Activated T-cell treated with anti-CD3 and anti-CD28 coated beads, Interleukin-2, amount 50 U/mL, for 24 hours (primary cell): ENCODE results near the gene CYP11A1.

ENCODE experiments used
- DNase-seq: peaks from one replicate; pipeline ENCODE4 v3.0.0-alpha.2; 2020
- H3K27ac Mint-ChIP-seq: 2 replicates; pipeline ENCODE4 v1.8.0; 2020; ENCODE audit warnings: mild to moderate bottlenecking, mixed read lengths
- H3K27me3 Mint-ChIP-seq: 2 replicates; pipeline ENCODE4 v1.8.0; 2020; ENCODE audit warnings: mixed read lengths
- H3K36me3 Mint-ChIP-seq: 2 replicates; pipeline ENCODE4 v1.8.0; 2020; ENCODE audit warnings: low read depth, mixed read lengths
- H3K4me1 Mint-ChIP-seq: 2 replicates; pipeline ENCODE4 v1.8.0; 2020; ENCODE audit warnings: low read depth, mixed read lengths
- H3K4me3 Mint-ChIP-seq: 2 replicates; pipeline ENCODE4 v1.8.0; 2020; ENCODE audit warnings: mild to moderate bottlenecking, moderate library complexity, mixed read lengths
- H3K9me3 Mint-ChIP-seq: 2 replicates; pipeline ENCODE4 v1.8.0; 2020; ENCODE audit warnings: mixed read lengths

Gene CYP11A1

GRCh38 chr15:74343127-74343796, 24.2 kb downstream of the CYP11A1 start:
- H3K4me3 Mint-ChIP-seq = no peak overlapping the region
- no peak for DNase-seq

DNA sequence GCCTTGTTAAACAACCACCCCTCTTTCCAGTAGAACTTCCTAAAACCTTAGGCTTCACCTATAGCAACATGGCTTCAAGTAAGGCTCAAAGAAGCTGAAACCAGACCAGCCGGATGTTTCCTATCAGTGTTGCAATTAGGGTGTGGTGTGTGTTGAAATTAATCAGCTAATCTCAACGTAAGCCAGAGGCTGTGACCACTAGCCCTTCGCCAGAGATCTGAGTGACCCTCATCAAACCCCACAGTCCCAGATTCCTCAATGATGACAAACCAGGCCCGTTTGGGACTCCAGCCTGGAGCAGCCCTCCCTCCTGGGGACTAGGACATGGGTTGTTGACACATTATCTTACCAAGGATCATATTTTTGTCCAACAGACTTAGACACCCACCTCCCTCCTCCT, 27.3 kb downstream of the CYP11A1 start:
- H3K4me3 Mint-ChIP-seq = no peak overlapping the region
- H3K27me3 Mint-ChIP-seq = no peaks in the 10 kb centered on the region
- H3K4me1 Mint-ChIP-seq = peaks cover 8% of the 10 kb centered on the region
- no peaks in the 10 kb centered on the region for H3K36me3 Mint-ChIP-seq
- no peaks in the 10 kb centered on the region for H3K9me3 Mint-ChIP-seq
- H3K27ac Mint-ChIP-seq = no peak overlapping the region
- DNase-seq = no peak

More at GRCh38 chr15:74343127-74343796, 24.2 kb downstream of the CYP11A1 start:
- Mint-ChIP-seq H3K27me3 (no peaks in the 10 kb centered on the region), H3K4me1 (peaks cover 14% of the 10 kb centered on the region), H3K36me3 (no peaks in the 10 kb centered on the region), H3K9me3 (no peaks in the 10 kb centered on the region), H3K27ac (no peak overlapping the region)

GRCh38 chr15:74339371-74339770, 28.1 kb downstream of the CYP11A1 start:
- no peaks in the 10 kb centered on the region for H3K9me3 Mint-ChIP-seq

GRCh38 chr15:74338676-74339075, 28.8 kb downstream of the CYP11A1 start:
- no peak for DNase-seq
- Mint-ChIP-seq H3K27ac (no peak overlapping the region), H3K9me3 (no peaks in the 10 kb centered on the region), H3K4me3 (no peak overlapping the region), H3K4me1 (no peaks in the 10 kb centered on the region), H3K36me3 (no peaks in the 10 kb centered on the region), H3K27me3 (no peaks in the 10 kb centered on the region)

More at GRCh38 chr15:74339371-74339770, 28.1 kb downstream of the CYP11A1 start:
- H3K36me3 Mint-ChIP-seq = no peaks in the 10 kb centered on the region
- H3K4me1 Mint-ChIP-seq = peaks cover under 1% of the 10 kb centered on the region
- no peak for DNase-seq
- H3K27me3 Mint-ChIP-seq = no peaks in the 10 kb centered on the region
- H3K27ac Mint-ChIP-seq = no peak overlapping the region
- H3K4me3 Mint-ChIP-seq = no peak overlapping the region

GRCh38 chr15:74337607-74338211, 29.7 kb downstream of the CYP11A1 start:
- no peaks in the 10 kb centered on the region for H3K36me3 Mint-ChIP-seq
- H3K27me3 Mint-ChIP-seq = no peaks in the 10 kb centered on the region
- H3K4me3 Mint-ChIP-seq = no peak overlapping the region
- DNase-seq = no peak
- H3K4me1 Mint-ChIP-seq = no peaks in the 10 kb centered on the region
- H3K9me3 Mint-ChIP-seq = no peaks in the 10 kb centered on the region
- no peak overlapping the region for H3K27ac Mint-ChIP-seq

- H3K4me1 Mint-ChIP-seq = no peaks in the 10 kb centered on the region
- H3K27me3 Mint-ChIP-seq = no peaks in the 10 kb centered on the region
- no peak for DNase-seq
- no peaks in the 10 kb centered on the region for H3K36me3 Mint-ChIP-seq
- no peak overlapping the region for H3K4me3 Mint-ChIP-seq
- H3K27ac Mint-ChIP-seq = no peak overlapping the region
- no peaks in the 10 kb centered on the region for H3K9me3 Mint-ChIP-seq
These were observed 30.3 kb downstream of the CYP11A1 start for GRCh38 chr15:74337146-74337545.

DNA sequence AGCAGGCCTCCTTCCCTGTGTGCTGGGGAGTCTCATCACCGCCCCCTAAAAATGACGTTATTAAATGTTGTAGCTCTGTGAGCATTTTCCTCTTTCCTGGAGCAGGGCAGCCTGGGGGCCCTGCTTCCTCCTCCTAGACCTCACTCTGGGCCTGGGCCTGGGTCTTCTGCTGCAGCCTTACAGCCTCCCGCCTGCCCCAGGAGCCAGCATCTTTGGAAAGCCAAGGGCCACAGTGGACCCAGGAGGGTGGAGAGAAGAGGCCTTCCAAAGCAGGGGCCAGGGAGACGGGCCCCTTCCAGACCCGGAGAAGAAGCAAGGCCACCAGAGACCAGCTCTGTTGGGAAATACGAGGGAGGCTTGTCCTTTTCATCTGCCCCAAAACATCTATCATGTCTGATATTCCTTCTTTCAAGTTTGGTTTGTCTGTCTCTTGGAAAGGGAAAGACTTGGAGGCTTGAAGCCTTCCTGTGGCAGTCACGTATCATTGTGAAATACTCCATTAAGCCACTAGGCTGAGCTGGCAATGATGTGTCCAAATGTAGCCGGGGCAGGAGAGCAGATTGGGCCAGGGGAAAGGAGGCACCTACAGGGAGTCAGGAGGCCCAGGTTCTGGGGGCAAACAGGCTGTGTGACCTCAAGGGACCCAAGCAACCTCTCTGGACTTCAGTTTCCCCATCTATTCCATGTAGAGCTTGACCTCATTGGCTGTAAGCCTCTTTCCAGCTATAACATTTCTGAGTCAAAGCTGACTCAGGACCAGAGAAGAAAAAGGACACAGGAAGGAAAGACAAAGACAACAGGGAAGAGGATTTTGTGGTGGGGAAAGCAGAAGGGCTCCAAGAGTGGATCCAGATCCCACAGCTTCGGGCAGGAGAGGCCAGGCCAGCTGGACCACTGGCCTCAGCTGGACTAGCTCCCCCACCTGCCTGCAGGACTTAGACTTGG, 31.1 kb downstream of the CYP11A1 start:
- Mint-ChIP-seq H3K27ac (no peak overlapping the region), H3K27me3 (no peaks in the 10 kb centered on the region), H3K4me3 (no peak overlapping the region), H3K9me3 (no peaks in the 10 kb centered on the region), H3K36me3 (no peaks in the 10 kb centered on the region), H3K4me1 (no peaks in the 10 kb centered on the region)
- DNase-seq = no peak

DNA sequence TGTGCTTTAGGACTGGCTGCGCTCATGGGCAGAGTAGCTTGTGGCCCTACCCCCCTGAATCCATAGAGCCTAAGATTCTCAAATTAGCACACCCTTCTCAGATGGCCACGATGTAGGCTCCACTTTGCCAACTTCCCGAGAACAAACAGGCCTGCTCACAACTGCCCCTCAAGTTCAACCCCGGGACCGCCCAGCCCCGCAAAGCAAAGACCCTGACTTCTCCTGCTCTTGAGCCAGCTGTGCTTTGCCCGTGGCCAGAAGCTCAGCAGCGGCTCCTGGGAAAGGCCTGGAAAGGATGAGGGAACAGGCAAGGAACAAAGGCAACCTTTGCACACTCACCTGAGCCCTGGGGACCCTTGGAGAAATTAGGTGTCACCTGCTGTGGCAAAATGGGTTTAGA, 32.0 kb downstream of the CYP11A1 start:
- Mint-ChIP-seq H3K27ac (no peak overlapping the region), H3K9me3 (no peaks in the 10 kb centered on the region), H3K4me1 (no peaks in the 10 kb centered on the region), H3K36me3 (no peaks in the 10 kb centered on the region), H3K4me3 (no peak overlapping the region), H3K27me3 (no peaks in the 10 kb centered on the region)
- DNase-seq = no peak

- H3K4me1 Mint-ChIP-seq = no peaks in the 10 kb centered on the region
- H3K9me3 Mint-ChIP-seq = no peaks in the 10 kb centered on the region
- H3K4me3 Mint-ChIP-seq = no peak overlapping the region
- no peaks in the 10 kb centered on the region for H3K36me3 Mint-ChIP-seq
- H3K27ac Mint-ChIP-seq = no peak overlapping the region
- DNase-seq = no peak
- H3K27me3 Mint-ChIP-seq = no peaks in the 10 kb centered on the region
These were observed 33.3 kb downstream of the CYP11A1 start for GRCh38 chr15:74334127-74334526.

- H3K4me3 Mint-ChIP-seq = no peak overlapping the region
- H3K4me1 Mint-ChIP-seq = peaks cover 2% of the 10 kb centered on the region
- H3K27me3 Mint-ChIP-seq = no peaks in the 10 kb centered on the region
- H3K36me3 Mint-ChIP-seq = no peaks in the 10 kb centered on the region
- H3K9me3 Mint-ChIP-seq = no peaks in the 10 kb centered on the region
- no peak overlapping the region for H3K27ac Mint-ChIP-seq
- no peak for DNase-seq
These were observed 33.8 kb downstream of the CYP11A1 start for GRCh38 chr15:74333662-74334061.

- H3K36me3 Mint-ChIP-seq = no peaks in the 10 kb centered on the region
- H3K9me3 Mint-ChIP-seq = no peaks in the 10 kb centered on the region
- H3K4me1 Mint-ChIP-seq = peaks cover 7% of the 10 kb centered on the region
These were observed 34.4 kb downstream of the CYP11A1 start for GRCh38 chr15:74333093-74333492.

DNA sequence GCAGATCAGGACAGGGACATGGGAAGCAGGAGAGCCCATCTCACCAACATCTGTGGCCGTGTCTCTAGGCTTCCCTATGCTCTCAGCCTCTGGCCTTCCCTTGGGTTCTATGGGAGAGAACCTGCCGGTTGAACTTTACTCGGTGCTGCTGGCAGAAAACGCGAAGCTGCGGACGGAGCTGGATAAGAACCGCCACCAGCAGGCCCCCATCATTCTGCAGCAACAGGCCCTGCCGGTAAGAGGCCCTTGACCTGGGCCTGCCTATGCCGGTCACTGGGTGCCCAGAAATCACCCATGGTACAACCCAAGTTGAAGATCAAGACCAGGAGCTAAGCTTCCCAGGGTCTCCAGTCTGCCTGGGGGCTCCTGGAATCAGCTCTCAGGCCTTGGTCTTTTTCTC, 34.8 kb downstream of the CYP11A1 start:
- no peaks in the 10 kb centered on the region for H3K9me3 Mint-ChIP-seq
- no peaks in the 10 kb centered on the region for H3K36me3 Mint-ChIP-seq
- no peak overlapping the region for H3K27ac Mint-ChIP-seq
- no peaks in the 10 kb centered on the region for H3K27me3 Mint-ChIP-seq
- no peak for DNase-seq
- peaks cover 11% of the 10 kb centered on the region for H3K4me1 Mint-ChIP-seq
- no peak overlapping the region for H3K4me3 Mint-ChIP-seq

More at GRCh38 chr15:74333093-74333492, 34.4 kb downstream of the CYP11A1 start:
- no peaks in the 10 kb centered on the region for H3K27me3 Mint-ChIP-seq
- H3K27ac Mint-ChIP-seq = no peak overlapping the region
- H3K4me3 Mint-ChIP-seq = no peak overlapping the region
- no peak for DNase-seq

- Mint-ChIP-seq H3K4me3 (no peak overlapping the region), H3K9me3 (no peaks in the 10 kb centered on the region), H3K4me1 (peaks cover 11% of the 10 kb centered on the region), H3K27ac (no peak overlapping the region), H3K27me3 (no peaks in the 10 kb centered on the region), H3K36me3 (no peaks in the 10 kb centered on the region)
- no peak for DNase-seq
These were observed 35.4 kb downstream of the CYP11A1 start for GRCh38 chr15:74332011-74332410.

GRCh38 chr15:74330861-74331408, 36.5 kb downstream of the CYP11A1 start:
- Mint-ChIP-seq H3K27ac (no peak overlapping the region), H3K4me3 (no peak overlapping the region), H3K27me3 (no peaks in the 10 kb centered on the region), H3K4me1 (peaks cover 11% of the 10 kb centered on the region), H3K9me3 (no peaks in the 10 kb centered on the region), H3K36me3 (no peaks in the 10 kb centered on the region)
- DNase-seq = no peak
